ENCODE measurements around the gene GID8. TPM values are rescaled to one million over a fixed set of nuclear protein-coding genes. Genes with fewer than 3 reads are reported as not detected.

Gene GID8
- total RNA-seq, 1 donor = 34.4 TPM

GRCh38 chr20:62956387-62957135, 18.6 kb downstream of the GID8 start:
- H2AFZ ChIP-seq (ENCODE audit: low read length) = no peak overlapping the region
- no peak for TF ChIP-seq CTCF (IDR thresholded peaks at IDR 0.05; ENCODE audit: extremely low read depth, low read depth, low read length)
- H3K27ac ChIP-seq (ENCODE audit: low read depth, low read length) = no peak overlapping the region
- H3K27me3 ChIP-seq (ENCODE audit: insufficient read depth, low read length) = no peaks in the 10 kb centered on the region
- H3K36me3 ChIP-seq (ENCODE audit: insufficient read depth, low read length) = peaks cover 33% of the 10 kb centered on the region
- peak; percentile 80 for DNase-seq (ENCODE audit: insufficient read length, low spot score, missing footprints)
- peaks cover 48% of the 10 kb centered on the region for H4K20me1 ChIP-seq (ENCODE audit: insufficient read depth, low read length)
- no peak overlapping the region for H3K4me3 ChIP-seq (ENCODE audit: insufficient read depth, low read length)
- no peak overlapping the region for H3K4me2 ChIP-seq (ENCODE audit: insufficient read depth, low read length)
- H3K79me2 ChIP-seq (ENCODE audit: insufficient read depth, low read length) = peaks cover 55% of the 10 kb centered on the region
- no peaks in the 10 kb centered on the region for H3K9me3 ChIP-seq (ENCODE audit: low read depth, low read length)
- H3K4me1 ChIP-seq (ENCODE audit: insufficient read depth, low read length) = peaks cover 21% of the 10 kb centered on the region

GRCh38 chr20:62957136-62958117, 19.5 kb downstream of the GID8 start:
- DNase-seq (ENCODE audit: insufficient read length, low spot score, missing footprints) = peak; percentile 77
- H3K4me1 ChIP-seq (ENCODE audit: insufficient read depth, low read length) = peaks cover 17% of the 10 kb centered on the region
- peaks cover 37% of the 10 kb centered on the region for H3K36me3 ChIP-seq (ENCODE audit: insufficient read depth, low read length)
- no peak overlapping the region for H2AFZ ChIP-seq (ENCODE audit: low read length)
- no peaks in the 10 kb centered on the region for H3K9me3 ChIP-seq (ENCODE audit: low read depth, low read length)
- H4K20me1 ChIP-seq (ENCODE audit: insufficient read depth, low read length) = peaks cover 48% of the 10 kb centered on the region
- no peak for TF ChIP-seq CTCF (IDR thresholded peaks at IDR 0.05; ENCODE audit: extremely low read depth, low read depth, low read length)
- peaks cover 55% of the 10 kb centered on the region for H3K79me2 ChIP-seq (ENCODE audit: insufficient read depth, low read length)
- no peak overlapping the region for H3K4me2 ChIP-seq (ENCODE audit: insufficient read depth, low read length)
- no peak overlapping the region for H3K27ac ChIP-seq (ENCODE audit: low read depth, low read length)
- H3K27me3 ChIP-seq (ENCODE audit: insufficient read depth, low read length) = no peaks in the 10 kb centered on the region
- no peak overlapping the region for H3K4me3 ChIP-seq (ENCODE audit: insufficient read depth, low read length)

- peaks cover 37% of the 10 kb centered on the region for H3K36me3 ChIP-seq (ENCODE audit: insufficient read depth, low read length)
- no peak overlapping the region for H2AFZ ChIP-seq (ENCODE audit: low read length)
- H3K27me3 ChIP-seq (ENCODE audit: insufficient read depth, low read length) = no peaks in the 10 kb centered on the region
- H3K4me1 ChIP-seq (ENCODE audit: insufficient read depth, low read length) = peaks cover 10% of the 10 kb centered on the region
- H3K4me3 ChIP-seq (ENCODE audit: insufficient read depth, low read length) = no peak overlapping the region
- H3K4me2 ChIP-seq (ENCODE audit: insufficient read depth, low read length) = no peak overlapping the region
- peak; percentile 73 for DNase-seq (ENCODE audit: insufficient read length, low spot score, missing footprints)
- H3K9me3 ChIP-seq (ENCODE audit: low read depth, low read length) = no peaks in the 10 kb centered on the region
- peaks cover 48% of the 10 kb centered on the region for H4K20me1 ChIP-seq (ENCODE audit: insufficient read depth, low read length)
- TF ChIP-seq CTCF (IDR thresholded peaks at IDR 0.05; ENCODE audit: extremely low read depth, low read depth, low read length) = no peak
- H3K79me2 ChIP-seq (ENCODE audit: insufficient read depth, low read length) = peaks cover 47% of the 10 kb centered on the region
- no peak overlapping the region for H3K27ac ChIP-seq (ENCODE audit: low read depth, low read length)
Observed at GRCh38 chr20:62958388-62959100, 20.6 kb downstream of the GID8 start.

Measured in osteoblast (primary cell).